T-helper 2 cell (primary cell): ENCODE results near the gene HSD17B12.
A peak's percentile ranks its signal among the peaks of the same experiment; 100 is the strongest.
"Not testable (repeated sequence)": the region's sequence is repeated elsewhere in the genome, so short reads cannot be mapped to it uniquely, and the experiment has no call there.

Experiments
- DNase-seq, 5 experiments: peaks; one replicate each; pipeline versions ENCODE4 v3.0.0 to v3.0.0-alpha.2; 2012 to 2022

The HSD17B12 gene

GRCh38 chr11:43747130-43747802, 66.7 kb downstream of the HSD17B12 start:
- DNase-seq = no peak

- DNase-seq = no peak
Observed at GRCh38 chr11:43748095-43748494, 67.6 kb downstream of the HSD17B12 start.

GRCh38 chr11:43751726-43752125, 71.2 kb downstream of the HSD17B12 start:
- DNase-seq = no peak

GRCh38 chr11:43756575-43756974, 76.0 kb downstream of the HSD17B12 start:
- peak in 1 of 5 experiments; percentile 44 for DNase-seq

GRCh38 chr11:43758927-43759326, 78.4 kb downstream of the HSD17B12 start:
- no peak for DNase-seq

GRCh38 chr11:43760902-43761301, 80.4 kb downstream of the HSD17B12 start:
- DNase-seq = no peak

GRCh38 chr11:43765194-43765593, 84.7 kb downstream of the HSD17B12 start:
- no peak for DNase-seq

GRCh38 chr11:43768654-43769053, 88.1 kb downstream of the HSD17B12 start:
- not testable (repeated sequence) for DNase-seq

- DNase-seq = no peak
Observed at GRCh38 chr11:43770173-43770572, 89.6 kb downstream of the HSD17B12 start.

GRCh38 chr11:43772733-43773132, 92.2 kb downstream of the HSD17B12 start:
- DNase-seq = no peak

GRCh38 chr11:43774786-43775185, 94.2 kb downstream of the HSD17B12 start:
- no peak for DNase-seq

GRCh38 chr11:43779306-43779705, 98.8 kb downstream of the HSD17B12 start:
- DNase-seq = no peak

GRCh38 chr11:43784301-43784700, 103.8 kb downstream of the HSD17B12 start:
- no peak for DNase-seq

- no peak for DNase-seq
Observed at GRCh38 chr11:43784866-43785265, 104.3 kb downstream of the HSD17B12 start.

GRCh38 chr11:43785318-43785717, 104.8 kb downstream of the HSD17B12 start:
- DNase-seq = no peak

- DNase-seq = no peak
Observed at GRCh38 chr11:43786016-43786415, 105.5 kb downstream of the HSD17B12 start.

GRCh38 chr11:43787824-43788223, 107.3 kb downstream of the HSD17B12 start:
- DNase-seq = no peak

- DNase-seq = no peak
Observed at GRCh38 chr11:43788421-43788820, 107.9 kb downstream of the HSD17B12 start.

GRCh38 chr11:43789700-43790443, 109.3 kb downstream of the HSD17B12 start:
- no peak for DNase-seq

GRCh38 chr11:43790444-43790794, 109.9 kb downstream of the HSD17B12 start:
- DNase-seq = no peak

- DNase-seq = no peak
Observed at GRCh38 chr11:43797337-43797736, 116.8 kb downstream of the HSD17B12 start.

- DNase-seq = no peak
Observed at GRCh38 chr11:43797866-43798265, 117.3 kb downstream of the HSD17B12 start.

GRCh38 chr11:43802509-43802908, 122.0 kb downstream of the HSD17B12 start:
- no peak for DNase-seq

- DNase-seq = no peak
Observed at GRCh38 chr11:43803766-43804165, 123.2 kb downstream of the HSD17B12 start.

- no peak for DNase-seq
Observed at GRCh38 chr11:43806976-43807375, 126.4 kb downstream of the HSD17B12 start.
